ENCODE results near the gene NAGLU.
"Not testable (repeated sequence)": the region's sequence is repeated elsewhere in the genome, so short reads cannot be mapped to it uniquely, and the experiment has no call there.

NAGLU gene

DNA sequence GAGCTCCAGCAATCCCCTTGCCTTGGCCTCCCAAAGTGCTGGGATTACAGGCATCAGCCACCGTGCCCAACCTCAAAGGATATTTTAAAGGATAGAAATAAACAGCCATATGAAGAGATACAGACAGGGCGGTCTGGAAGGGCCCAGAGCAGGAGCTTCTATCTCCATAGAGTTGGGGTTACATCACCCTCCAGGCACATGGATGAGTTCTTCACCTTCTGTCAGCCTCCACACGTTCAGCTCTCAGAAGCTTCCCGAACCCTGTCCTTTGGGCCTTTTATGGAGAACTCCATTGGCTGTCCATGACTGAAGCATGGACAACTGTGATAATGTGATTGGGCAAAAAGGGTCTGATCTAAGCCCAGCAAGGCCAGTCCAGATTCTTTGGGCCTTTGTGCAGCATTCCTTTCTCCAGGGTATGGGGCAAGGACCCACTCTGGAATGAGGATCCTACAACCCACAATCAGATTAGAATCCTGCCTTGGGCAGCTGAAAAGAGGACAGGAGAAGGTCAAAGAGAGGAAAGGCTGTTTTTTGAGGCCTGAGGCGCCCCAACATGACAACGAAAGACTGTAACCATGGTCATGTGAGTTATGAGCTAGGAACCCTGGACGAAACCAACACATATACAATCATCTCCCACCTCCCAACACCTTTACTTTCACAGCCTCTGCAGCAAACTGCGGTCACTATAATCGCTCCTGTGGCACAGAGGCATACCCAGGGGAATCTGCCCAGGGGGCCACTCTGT is 9.9 kb downstream of the NAGLU start:
- DNase-seq = not testable (repeated sequence)

DNA sequence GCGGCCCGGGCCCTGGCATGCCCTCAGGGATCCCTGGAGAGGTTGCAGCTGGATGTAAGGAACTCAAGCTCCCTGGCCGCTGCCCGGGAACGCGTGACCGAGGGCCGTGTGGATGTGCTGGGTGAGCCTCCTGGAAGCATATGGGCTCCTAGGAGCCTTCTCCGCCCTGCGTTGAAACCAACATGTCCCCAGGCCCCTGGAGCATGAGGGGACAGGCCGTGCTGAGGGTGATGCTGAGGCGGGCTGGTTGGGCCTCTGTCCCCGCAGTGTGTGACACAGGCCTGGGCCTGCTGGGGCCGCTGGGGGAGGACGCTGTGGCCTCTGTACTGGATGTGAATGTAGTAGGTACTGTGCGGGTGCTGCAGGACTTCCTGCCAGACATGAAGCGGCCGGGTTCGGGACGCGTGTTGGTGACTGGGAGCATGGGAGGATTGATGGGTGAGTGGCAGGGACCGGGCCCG is 11.0 kb downstream of the NAGLU start:
- no peak for DNase-seq

DNA sequence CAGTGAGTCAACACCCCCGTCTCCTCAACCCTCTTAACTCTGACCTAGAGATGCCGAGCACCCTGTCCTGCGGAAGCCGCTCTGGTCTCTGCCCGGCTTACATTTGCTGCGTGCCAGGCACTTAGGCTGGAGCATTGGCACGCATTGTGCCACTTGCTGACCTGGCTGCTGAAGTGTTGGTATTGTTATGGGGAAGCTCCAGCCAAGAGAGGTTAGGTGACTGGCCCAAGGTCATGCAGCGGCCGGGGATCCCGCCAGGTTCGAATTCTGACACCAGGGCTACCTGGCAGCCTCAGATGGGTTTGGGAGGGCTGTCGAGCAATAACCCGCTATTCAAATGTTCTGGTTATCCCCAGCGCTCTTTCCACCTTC is 11.6 kb downstream of the NAGLU start:
- DNase-seq = no peak

DNA sequence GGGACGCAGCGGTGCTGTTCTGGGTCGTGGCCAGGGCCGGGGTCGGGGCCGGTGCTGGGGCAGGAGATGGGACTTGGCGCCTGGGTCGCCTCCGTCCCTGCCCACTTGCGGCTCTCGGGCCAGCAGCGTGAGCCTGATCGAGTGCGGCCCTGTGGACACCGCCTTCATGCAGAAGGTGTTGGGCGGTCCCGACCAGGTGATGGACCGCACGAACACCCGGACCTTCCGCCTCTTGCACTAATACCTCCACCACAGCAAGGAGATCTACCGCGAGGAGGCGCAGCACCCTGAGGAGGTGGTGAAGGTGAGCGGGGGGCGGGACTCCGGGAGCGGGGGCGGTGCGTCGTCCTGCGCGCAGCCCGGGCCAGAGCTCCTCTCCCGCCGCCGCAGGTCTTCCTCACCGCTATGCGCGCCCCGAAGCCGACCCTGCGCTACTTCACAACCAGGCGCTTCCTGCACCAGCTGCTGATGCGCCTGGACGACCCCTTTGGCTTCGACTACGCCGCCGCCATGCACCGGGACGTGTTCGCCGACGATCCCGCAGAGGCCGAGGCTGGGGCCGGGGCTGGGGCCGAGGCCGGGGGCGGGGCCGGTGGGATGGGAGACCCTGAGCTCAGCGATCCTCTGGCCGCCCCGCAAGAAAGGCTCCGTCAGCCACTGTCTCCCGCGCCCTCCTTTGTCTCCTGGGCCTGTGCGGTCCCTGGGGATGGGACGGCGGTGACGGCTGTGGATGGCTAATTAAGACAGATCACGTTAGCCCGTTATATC is 12.2 kb downstream of the NAGLU start:
- DNase-seq = peak; percentile 56

DNA sequence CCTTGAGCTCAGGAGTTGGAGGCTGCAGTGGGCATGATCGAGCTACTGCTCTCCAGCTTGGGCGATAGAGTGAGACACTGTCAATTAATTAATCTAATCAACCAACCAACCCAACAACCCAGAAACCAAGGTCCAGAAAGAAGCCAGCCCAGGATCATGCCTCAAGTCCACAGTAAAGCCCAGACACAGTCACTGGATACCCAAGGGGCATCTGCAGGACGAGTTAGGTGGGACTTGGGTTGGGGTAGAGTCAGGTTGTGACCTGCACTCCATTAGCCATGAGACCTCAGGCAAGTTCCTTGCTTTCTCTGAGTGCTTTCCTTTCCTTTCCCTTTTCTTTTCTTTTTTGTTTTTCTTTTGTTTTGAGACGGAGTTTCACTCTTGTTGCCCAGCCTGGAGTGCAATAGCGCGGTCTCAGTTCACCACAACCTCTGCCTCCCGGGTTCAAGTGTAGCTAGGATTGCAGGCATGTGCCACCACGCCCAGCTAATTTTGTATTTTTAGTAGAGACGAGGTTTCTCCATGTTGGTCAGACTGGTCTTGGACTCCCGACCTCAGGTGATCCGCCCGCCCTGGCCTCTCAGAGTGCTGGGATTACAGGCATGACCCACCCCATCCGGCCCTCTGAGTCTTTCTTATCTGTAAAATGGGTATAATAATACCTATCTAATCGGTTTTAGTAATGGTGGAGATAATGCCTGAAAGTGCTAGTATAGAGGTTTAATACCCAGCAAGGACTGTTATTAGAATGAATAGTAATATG is 13.1 kb downstream of the NAGLU start:
- no peak for DNase-seq

DNA sequence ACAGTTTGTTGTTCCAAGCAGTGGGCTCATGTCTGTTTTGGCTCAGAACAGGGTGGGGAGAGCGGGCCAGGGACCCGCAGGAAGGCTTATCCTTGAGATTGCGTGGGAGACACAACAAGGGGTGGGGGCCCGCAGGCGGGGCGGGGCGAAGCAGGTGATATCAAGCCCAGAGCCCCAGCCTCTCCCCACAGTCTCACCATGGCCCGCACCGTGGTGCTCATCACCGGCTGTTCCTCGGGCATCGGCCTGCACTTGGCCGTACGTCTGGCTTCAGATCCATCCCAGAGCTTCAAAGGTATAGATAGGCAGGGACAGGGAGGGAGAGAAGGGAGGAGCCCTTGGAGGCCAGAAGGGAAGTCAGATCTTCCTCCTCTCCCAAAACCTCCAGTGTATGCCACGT is 16.7 kb downstream of the NAGLU start, which contains the start of gene HSD17B1:
Gene HSD17B1, plus strand, starts transcription at position 188 of the 400 bp plus-strand sequence. Its CDS starts 11 bp downstream, at position 199.
- not testable (repeated sequence) for DNase-seq

DNA sequence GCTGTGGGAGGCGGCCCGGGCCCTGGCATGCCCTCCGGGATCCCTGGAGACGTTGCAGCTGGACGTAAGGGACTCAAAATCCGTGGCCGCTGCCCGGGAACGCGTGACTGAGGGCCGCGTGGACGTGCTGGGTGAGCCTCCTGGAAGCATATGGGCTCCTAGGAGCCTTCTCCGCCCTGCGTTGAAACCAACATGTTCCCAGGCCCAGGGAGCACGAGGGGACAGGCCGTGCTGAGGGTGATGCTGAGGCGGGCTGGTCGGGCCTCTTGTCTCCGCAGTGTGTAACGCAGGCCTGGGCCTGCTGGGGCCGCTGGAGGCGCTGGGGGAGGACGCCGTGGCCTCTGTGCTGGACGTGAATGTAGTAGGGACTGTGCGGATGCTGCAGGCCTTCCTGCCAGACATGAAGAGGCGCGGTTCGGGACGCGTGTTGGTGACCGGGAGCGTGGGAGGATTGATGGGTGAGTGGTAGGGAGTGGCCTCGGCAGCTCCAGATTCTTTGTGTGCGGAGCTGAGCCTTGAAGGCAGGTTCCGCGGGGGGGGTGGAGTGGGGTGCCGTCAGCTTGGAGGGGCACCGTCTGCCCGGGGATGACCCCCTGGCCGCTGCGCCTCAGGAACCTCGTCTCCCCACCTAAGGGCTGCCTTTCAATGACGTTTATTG is 17.2 kb downstream of the NAGLU start:
- DNase-seq = no peak

DNA sequence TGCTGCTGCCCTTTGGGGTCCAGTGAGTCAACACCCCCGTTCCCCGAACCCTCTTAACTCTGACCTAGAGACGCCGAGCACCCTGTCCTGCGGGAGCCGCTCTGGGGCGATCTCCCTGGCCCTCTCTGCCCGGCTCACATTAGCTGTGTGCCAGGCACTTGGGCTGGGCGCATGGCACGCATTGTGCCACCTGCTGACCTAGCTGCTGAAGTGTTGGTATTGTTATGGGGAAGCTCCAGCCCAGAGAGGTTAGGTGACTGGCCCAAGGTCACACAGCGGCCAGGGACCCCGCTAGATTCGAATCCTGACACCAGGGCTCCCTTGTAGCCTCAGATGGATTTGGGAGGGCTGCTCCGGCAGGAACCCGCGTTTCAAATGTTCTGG is 17.8 kb downstream of the NAGLU start:
- no peak for DNase-seq

DNA sequence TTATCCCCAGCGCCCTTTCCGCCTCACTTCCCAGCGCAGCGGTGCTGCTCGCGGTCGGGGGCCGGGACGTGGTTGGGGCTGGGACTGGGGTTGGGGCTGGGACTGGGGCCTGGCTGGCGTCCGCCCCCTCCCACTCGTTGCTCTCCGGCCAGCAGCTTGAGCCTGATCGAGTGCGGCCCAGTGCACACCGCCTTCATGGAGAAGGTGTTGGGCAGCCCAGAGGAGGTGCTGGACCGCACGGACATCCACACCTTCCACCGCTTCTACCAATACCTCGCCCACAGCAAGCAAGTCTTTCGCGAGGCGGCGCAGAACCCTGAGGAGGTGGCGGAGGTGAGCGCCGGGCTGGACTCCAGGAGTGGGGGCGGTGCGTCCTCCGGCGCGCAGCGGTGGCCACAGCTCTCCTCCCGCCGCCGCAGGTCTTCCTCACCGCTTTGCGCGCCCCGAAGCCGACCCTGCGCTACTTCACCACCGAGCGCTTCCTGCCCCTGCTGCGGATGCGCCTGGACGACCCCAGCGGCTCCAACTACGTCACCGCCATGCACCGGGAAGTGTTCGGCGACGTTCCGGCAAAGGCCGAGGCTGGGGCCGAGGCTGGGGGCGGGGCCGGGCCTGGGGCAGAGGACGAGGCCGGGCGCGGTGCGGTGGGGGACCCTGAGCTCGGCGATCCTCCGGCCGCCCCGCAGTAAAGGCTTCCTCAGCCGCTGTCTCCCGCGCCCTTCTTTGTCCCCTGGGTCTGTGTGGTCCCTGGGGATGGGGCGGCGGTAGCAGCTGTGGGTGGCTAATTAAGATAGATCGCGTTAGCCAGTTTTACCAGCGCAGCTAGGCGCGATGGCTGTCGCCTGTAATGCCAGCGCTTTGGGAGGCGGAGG is 18.4 kb downstream of the NAGLU start:
- peak; percentile 61 for DNase-seq

DNA sequence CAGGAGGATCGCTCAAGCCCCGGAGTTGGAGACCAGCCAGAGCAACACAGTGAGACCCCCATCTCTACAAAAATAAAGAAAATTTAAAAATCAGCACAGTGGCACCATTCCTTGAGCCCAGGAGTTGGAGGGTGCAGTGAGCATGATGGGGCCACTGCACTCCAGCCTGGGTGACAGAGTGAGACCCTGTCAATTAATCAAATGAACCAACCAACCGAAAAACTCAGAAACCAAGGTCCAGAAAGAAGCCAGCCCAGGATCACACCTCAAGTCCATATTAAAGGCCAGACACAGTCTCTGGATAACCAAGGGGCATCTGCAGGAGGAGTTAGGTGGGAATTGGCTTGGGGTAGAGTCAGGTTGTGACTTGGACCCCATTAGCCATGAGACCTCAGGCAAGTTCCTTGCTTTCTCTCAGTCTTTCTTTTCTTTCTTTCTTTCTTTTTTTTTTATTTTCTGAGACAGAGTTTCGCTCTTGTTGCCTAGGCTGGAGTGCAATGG is 19.1 kb downstream of the NAGLU start:
- DNase-seq = no peak

DNA sequence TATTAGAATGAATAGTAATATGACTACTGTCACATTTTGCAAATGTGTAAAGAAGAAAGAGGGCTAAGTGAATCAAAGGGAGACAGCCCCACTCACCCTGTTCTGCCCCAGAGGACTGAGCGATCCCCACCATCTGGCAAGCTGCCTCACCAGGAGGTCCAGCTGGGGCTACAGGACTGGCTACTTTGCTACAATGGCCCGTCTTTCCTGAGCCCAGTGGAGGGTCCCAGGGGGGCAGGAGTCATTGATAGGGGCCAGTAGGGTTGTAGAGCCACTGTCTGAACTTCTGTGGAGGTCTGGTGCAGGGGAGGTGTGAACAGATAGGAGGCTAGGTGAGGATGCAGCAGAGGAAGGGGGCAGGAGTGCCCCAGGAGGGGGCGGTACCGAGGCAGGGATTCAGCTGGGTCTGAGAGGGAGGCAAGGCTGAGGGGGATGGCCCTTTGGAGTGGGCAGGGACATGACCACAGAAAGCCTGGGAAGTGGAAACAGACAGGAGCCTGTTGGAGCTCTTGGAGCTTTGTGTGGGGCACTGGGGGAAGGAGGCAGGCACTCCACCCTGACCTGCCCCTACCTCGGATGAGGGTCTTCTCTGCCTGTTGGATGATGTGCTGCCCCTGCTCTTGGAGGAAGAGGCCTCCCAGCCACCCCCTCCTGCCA is 20.0 kb downstream of the NAGLU start:
- not testable (repeated sequence) for DNase-seq

DNA sequence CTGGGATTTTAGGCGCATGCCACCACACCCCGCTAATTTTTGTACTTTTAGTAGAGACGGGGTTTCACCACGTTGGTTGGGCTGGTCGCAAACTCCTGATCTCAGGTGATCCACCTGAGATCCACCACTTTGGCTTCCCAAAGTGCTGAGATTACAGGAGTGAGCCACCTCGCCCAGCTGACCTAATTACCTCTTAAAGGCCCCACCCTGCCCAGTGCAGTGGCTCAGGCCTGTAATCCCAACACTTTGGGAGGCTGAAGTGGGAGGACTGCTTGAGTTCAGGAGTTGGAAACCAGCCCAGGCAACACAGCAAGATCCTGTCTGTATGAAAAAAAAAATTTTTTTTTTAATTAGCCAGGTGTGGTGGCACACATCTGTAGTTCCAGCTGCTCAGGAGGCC is 23.0 kb downstream of the NAGLU start:
- no peak for DNase-seq

DNA sequence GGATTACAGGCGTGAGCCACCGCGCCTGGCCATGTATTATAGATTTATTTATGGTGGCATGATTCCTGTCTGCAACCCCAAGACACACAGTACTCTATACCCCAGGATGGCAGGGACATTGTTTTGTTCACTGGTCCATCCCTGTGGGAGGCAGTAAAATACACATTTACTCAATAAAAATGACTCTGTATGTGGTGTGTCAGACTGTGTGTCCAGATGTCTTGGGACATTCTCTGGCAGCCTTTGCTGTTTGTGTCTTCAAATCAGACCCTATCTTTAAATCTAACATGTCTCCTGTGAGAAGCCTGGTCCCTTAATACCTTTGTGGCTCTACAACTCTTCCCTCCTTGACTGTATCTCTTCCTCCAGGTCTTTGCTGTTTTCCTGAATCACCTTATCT is 24.2 kb downstream of the NAGLU start:
- no peak for DNase-seq

DNA sequence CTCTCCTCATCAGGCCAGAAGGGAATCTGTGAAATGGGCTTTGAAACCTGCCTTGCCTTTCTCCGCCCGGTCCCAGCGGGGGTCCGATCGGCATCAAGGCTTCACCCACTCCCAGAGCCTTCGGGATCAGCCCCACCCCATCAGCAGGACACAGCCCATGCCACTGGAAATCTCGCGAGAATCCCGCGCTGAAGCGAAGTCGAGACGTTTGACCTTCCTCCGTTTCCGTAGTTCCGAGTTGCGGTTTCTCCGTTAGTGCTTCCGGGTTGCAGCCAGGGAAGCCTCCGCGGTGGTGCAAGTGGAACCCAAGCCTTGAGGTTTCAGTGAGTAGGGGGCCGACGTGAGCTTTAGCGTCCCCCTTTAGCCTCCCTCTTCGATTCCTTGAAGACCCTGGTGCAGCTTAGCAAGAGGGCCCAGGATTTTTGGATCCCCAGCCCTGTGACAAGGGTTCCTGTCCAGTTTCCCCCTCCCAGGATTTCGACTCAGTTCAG is 25.9 kb downstream of the NAGLU start, which contains the start of gene COASY:
Gene COASY, plus strand, starts transcription at position 252 of the 491 bp plus-strand sequence. CDS start 475 bp downstream, outside the sequence.
- peak; percentile 97 for DNase-seq

DNA sequence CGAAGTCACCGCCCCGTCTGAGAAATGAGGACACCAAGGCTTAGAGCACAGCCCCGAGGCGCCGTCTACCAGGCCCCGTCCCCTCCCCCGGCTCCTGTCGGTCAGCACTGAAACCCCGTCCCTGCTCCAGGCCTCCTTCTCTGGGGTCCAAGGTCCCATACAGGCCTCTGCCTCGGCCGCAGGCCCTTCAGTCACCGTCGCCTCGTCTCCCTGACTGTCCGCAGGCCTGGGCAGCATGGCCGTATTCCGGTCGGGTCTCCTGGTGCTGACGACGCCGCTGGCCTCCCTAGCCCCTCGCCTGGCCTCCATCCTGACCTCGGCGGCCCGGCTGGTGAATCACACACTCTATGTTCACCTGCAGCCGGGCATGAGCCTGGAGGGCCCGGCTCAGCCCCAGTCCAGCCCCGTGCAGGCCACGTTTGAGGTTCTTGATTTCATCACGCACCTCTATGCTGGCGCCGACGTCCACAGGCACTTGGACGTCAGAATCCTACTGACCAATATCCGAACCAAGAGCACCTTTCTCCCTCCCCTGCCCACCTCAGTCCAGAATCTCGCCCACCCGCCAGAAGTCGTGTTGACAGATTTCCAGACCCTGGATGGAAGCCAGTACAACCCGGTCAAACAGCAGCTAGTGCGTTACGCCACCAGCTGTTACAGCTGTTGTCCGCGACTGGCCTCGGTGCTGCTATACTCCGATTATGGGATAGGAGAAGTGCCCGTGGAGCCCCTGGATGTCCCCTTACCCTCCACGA is 26.5 kb downstream of the NAGLU start:
- no peak for DNase-seq

DNA sequence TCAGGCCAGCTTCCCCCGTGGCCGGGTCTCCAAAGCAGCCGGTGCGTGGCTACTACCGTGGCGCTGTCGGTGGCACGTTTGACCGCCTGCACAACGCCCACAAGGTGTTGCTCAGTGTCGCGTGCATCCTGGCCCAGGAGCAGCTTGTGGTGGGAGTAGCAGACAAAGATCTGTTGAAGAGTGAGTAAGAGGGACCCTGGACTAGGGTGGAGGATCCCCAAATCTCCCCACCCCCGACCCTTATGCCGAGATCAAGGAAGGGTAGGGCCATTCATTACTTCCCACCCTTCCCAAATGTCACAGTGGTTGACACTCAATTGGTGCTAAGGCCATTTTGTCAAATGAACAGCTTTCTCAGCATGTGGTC is 27.1 kb downstream of the NAGLU start:
- DNase-seq = no peak

DNA sequence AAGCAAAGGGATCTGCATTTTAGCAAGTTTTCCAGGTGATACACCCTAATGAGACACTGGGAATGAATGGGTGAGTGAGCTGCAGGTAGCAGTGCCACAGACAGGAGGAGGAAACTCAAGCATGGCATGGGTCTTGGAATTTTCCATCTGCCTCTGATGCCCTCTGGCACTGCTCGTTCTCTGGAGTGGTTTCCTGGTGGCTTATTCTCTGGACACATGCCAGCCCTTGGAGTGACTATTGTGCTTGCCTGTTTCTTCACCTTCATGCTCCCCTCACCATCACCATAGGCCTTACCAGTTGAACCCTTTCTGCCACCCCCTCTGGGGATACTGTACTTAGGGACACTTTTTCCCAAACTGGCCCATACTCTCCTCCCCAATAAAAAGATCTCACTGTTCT is 27.5 kb downstream of the NAGLU start:
- DNase-seq = no peak

DNA sequence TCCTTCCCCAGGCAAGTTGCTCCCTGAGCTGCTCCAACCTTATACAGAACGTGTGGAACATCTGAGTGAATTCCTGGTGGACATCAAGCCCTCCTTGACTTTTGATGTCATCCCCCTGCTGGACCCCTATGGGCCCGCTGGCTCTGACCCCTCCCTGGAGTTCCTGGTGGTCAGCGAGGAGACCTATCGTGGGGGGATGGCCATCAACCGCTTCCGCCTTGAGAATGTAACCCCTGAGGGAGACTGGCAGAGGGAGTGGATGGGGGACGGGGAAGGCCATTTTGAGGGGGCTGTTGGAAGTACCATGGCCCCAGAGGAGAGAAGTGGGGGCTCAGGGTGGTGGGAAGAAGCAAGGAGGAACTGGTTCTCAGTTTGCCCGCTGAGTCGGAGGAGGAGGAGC is 27.9 kb downstream of the NAGLU start:
- DNase-seq = no peak

DNA sequence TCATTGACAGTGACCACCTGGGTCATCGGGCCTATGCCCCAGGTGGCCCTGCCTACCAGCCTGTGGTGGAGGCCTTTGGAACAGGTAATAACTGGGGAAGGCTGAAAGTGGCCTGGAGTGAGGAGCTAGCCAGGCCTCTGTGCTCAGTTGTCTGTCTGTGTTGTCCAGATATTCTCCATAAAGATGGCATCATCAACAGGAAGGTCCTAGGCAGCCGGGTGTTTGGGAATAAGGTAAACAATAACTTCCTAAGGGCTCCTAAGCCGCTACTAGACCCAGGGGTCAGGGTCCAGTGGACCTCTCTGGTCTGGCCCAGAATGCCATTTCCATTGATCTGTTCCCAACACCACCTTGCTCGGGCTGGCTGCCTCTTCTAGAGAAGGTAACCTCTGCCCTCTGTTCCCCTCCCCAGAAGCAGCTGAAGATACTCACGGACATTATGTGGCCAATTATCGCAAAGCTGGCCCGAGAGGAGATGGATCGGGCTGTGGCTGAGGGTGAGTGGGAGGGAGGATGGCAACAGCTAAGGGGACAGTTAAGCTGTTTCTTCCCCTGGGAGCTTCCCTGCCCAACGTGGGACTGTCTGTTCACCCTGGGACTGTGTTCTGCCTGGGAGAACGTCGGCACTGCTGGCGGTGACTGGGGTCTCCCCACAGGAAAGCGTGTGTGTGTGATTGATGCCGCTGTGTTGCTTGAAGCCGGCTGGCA is 28.9 kb downstream of the NAGLU start:
- no peak for DNase-seq
